AG04449 (cell line): Measurements from ENCODE around the gene GALC.

Experiments
- CTCF ChIA-PET: fragments of 350-600 bp; formaldehyde crosslinking; extraction: SDS; loops from one replicate; lab custom pipeline; 2021; ENCODE audit warnings: antibody characterized with exemption; lab: Yijun Ruan, JAX
- POLR2A ChIA-PET: fragments of 400-600, 350-600 bp; formaldehyde crosslinking; extraction: SDS; loops from one replicate; lab custom pipeline; 2020; ENCODE audit warnings: antibody characterized with exemption, inconsistent platforms; lab: Yijun Ruan, JAX
- DNase-seq: peaks from one replicate; pipeline ENCODE4 v3.0.0-alpha.2; 2010; ENCODE audit warnings: low read depth, low spot score
- H3K4me3 ChIP-seq: 2 replicates; pipeline ENCODE4 v1.5.1; 2011; ENCODE audit warnings: low read depth, mild to moderate bottlenecking, control low read depth, low read length
- CTCF ChIP-seq: IDR thresholded peaks from one replicate; pipeline ENCODE4 v1.5.1; 2011; ENCODE audit warnings: mild to moderate bottlenecking, moderate library complexity, low read length, control low read depth, inconsistent platforms; ENCODE audit not compliant: insufficient read depth; ENCODE audit errors: missing control alignments

GALC gene

GRCh38 chr14:87960013-87960787 is 32.8 kb downstream of the GALC start:
- no peak for DNase-seq
- POLR2A ChIA-PET = no interaction called here
- no peak for TF ChIP-seq CTCF
- CTCF ChIA-PET = no interaction called here
- no peak overlapping the region for H3K4me3 ChIP-seq

- no peak for TF ChIP-seq CTCF
- no peak overlapping the region for H3K4me3 ChIP-seq
- no peak for DNase-seq
- ChIA-PET CTCF (interaction anchor here (3.4 kb wide), 1 partner anchor 10 kb away, joined by 18 read pairs; no protein-coding TSS in a partner anchor), POLR2A (no interaction called here)
These were observed 37.5 kb downstream of the GALC start for GRCh38 chr14:87955501-87955900.

GRCh38 chr14:87952307-87953094 is 40.5 kb downstream of the GALC start:
- no peak for DNase-seq
- CTCF ChIA-PET = interaction anchor here (1.3 to 2.8 kb wide), 2 partner anchors 217 to 236 kb away, joined by 5 to 9 read pairs; no protein-coding TSS in a partner anchor
- no peak for TF ChIP-seq CTCF
- H3K4me3 ChIP-seq = no peak overlapping the region
- POLR2A ChIA-PET = no interaction called here

GRCh38 chr14:87944987-87945604 is 47.9 kb downstream of the GALC start:
- H3K4me3 ChIP-seq = no peak overlapping the region
- TF ChIP-seq CTCF = peak; percentile 23
- ChIA-PET CTCF (interaction anchor here (0.6 to 3.1 kb wide), 24 partner anchors 10 to 615 kb away, joined by 3 to 28 read pairs (median 6); partner anchors contain the start of gene GPR65), POLR2A (no interaction called here)
- peak; percentile 24 for DNase-seq

GRCh38 chr14:87940894-87941293 is 52.1 kb downstream of the GALC start:
- no peak for TF ChIP-seq CTCF
- no peak overlapping the region for H3K4me3 ChIP-seq
- ChIA-PET POLR2A (no interaction called here), CTCF (interaction anchor here (1.0 to 1.4 kb wide), 2 partner anchors 228 to 248 kb away, joined by 3 to 4 read pairs; no protein-coding TSS in a partner anchor)
- no peak for DNase-seq
